Germinal center (tissue), 1 donor: Measurements from ENCODE around the gene CHD8.

ENCODE experiments used
- DNase-seq: peaks from one replicate; pipeline ENCODE4 v3.0.0; 2012; ENCODE audit warnings: mixed read lengths, low spot score

Gene CHD8

GRCh38 chr14:21437063-21437901 is 18.6 kb downstream of the CHD8 start:
- DNase-seq = peak; percentile 96

GRCh38 chr14:21436567-21437062 is 19.3 kb downstream of the CHD8 start:
- DNase-seq = no peak

- DNase-seq = no peak
These were observed 24.8 kb downstream of the CHD8 start for GRCh38 chr14:21431126-21431525.

GRCh38 chr14:21428930-21429329 is 27.0 kb downstream of the CHD8 start:
- DNase-seq = no peak

- no peak for DNase-seq
These were observed 29.2 kb downstream of the CHD8 start for GRCh38 chr14:21426692-21427091.

GRCh38 chr14:21419528-21419927 is 36.4 kb downstream of the CHD8 start:
- no peak for DNase-seq

GRCh38 chr14:21415329-21415728 is 40.6 kb downstream of the CHD8 start:
- DNase-seq = no peak

GRCh38 chr14:21414137-21414631 is 41.7 kb downstream of the CHD8 start:
- DNase-seq = no peak

- no peak for DNase-seq
These were observed 47.8 kb downstream of the CHD8 start for GRCh38 chr14:21408147-21408546.

- DNase-seq = no peak
These were observed 49.7 kb downstream of the CHD8 start for GRCh38 chr14:21406213-21406612.

- DNase-seq = no peak
These were observed 50.8 kb downstream of the CHD8 start for GRCh38 chr14:21405097-21405496.

- DNase-seq = no peak
These were observed 56.5 kb downstream of the CHD8 start for GRCh38 chr14:21399311-21399870.

GRCh38 chr14:21398901-21399300 is 57.0 kb downstream of the CHD8 start:
- no peak for DNase-seq

GRCh38 chr14:21395450-21395849 is 60.5 kb downstream of the CHD8 start:
- DNase-seq = no peak

GRCh38 chr14:21385188-21385904 is 70.6 kb downstream of the CHD8 start:
- DNase-seq = peak; percentile 70

GRCh38 chr14:21384494-21384851 is 71.5 kb downstream of the CHD8 start:
- DNase-seq = peak; percentile 51

- DNase-seq = peak; percentile 92
These were observed 72.0 kb downstream of the CHD8 start, which contains the start of gene SUPT16H for GRCh38 chr14:21383848-21384493. Gene SUPT16H (minus strand): TSS chr14:21384019. CDS start chr14:21383927, 92 bp downstream.

- DNase-seq = peak; percentile 33
These were observed 72.8 kb downstream of the CHD8 start for GRCh38 chr14:21382886-21383847.

- no peak for DNase-seq
These were observed 73.8 kb downstream of the CHD8 start for GRCh38 chr14:21382095-21382494.

GRCh38 chr14:21379338-21379737 is 76.6 kb downstream of the CHD8 start:
- DNase-seq = no peak

GRCh38 chr14:21373980-21374379 is 81.9 kb downstream of the CHD8 start:
- DNase-seq = no peak
